GM15510 (cell line): ENCODE results near the gene RRP7A.

Source experiments
- POLR2A ChIP-seq: IDR thresholded peaks from 3 replicates; pipeline ENCODE4 v1.6.1; 2011; ENCODE audit warnings: borderline replicate concordance; ENCODE audit not compliant: insufficient read length; ENCODE audit errors: extremely low read depth

RRP7A gene

GRCh38 chr22:42473484-42474193, 46.0 kb downstream of the RRP7A start:
- TF ChIP-seq POLR2A: no peak

GRCh38 chr22:42472671-42473070, 46.9 kb downstream of the RRP7A start:
- TF ChIP-seq POLR2A: no peak

GRCh38 chr22:42471441-42471840, 48.2 kb downstream of the RRP7A start:
- no peak for TF ChIP-seq POLR2A

GRCh38 chr22:42470366-42471082, 49.1 kb downstream of the RRP7A start:
- TF ChIP-seq POLR2A: no peak

- no peak for TF ChIP-seq POLR2A
Measured at GRCh38 chr22:42468841-42469240, 50.8 kb downstream of the RRP7A start.

GRCh38 chr22:42462016-42462415, 57.6 kb downstream of the RRP7A start:
- TF ChIP-seq POLR2A: no peak

GRCh38 chr22:42461511-42461910, 58.1 kb downstream of the RRP7A start:
- no peak for TF ChIP-seq POLR2A
